ENCODE results near the gene IL7R.

Gene IL7R

GRCh38 chr5:35856765-35857351 lies at the start of gene IL7R:
IL7R (plus strand) TSS chr5:35856891; CDS start chr5:35856978, 87 bp downstream.
- peak; percentile 92 for DNase-seq

- DNase-seq = no peak
These were observed 46.1 kb upstream of the IL7R start for GRCh38 chr5:35810601-35811000.

- DNase-seq = peak; percentile 91
These were observed 45.5 kb upstream of the IL7R start for GRCh38 chr5:35811108-35811741.

- no peak for DNase-seq
These were observed 43.2 kb upstream of the IL7R start for GRCh38 chr5:35813521-35813920.

- DNase-seq = peak; percentile 77
These were observed 41.4 kb upstream of the IL7R start for GRCh38 chr5:35815089-35815936.

- DNase-seq = peak; percentile 65
These were observed 39.7 kb upstream of the IL7R start for GRCh38 chr5:35816881-35817521.

GRCh38 chr5:35819026-35819425 lies 37.7 kb upstream of the IL7R start:
- DNase-seq = no peak

- no peak for DNase-seq
These were observed 37.0 kb upstream of the IL7R start for GRCh38 chr5:35819668-35820067.

GRCh38 chr5:35820735-35821134 lies 36.0 kb upstream of the IL7R start:
- no peak for DNase-seq

GRCh38 chr5:35821513-35821912 lies 35.2 kb upstream of the IL7R start:
- DNase-seq = peak; percentile 86

GRCh38 chr5:35822511-35822910 lies 34.2 kb upstream of the IL7R start:
- peak; percentile 77 for DNase-seq

- DNase-seq = no peak
These were observed 33.2 kb upstream of the IL7R start for GRCh38 chr5:35823347-35824098.

- DNase-seq = peak; percentile 77
These were observed 30.6 kb upstream of the IL7R start for GRCh38 chr5:35826056-35826455.

GRCh38 chr5:35826554-35826953 lies 30.1 kb upstream of the IL7R start:
- DNase-seq = no peak

- DNase-seq = no peak
These were observed 28.6 kb upstream of the IL7R start for GRCh38 chr5:35828082-35828598.

- DNase-seq = no peak
These were observed 26.1 kb upstream of the IL7R start for GRCh38 chr5:35830587-35830986.

- DNase-seq = peak; percentile 84
These were observed 23.9 kb upstream of the IL7R start for GRCh38 chr5:35832762-35833161.

GRCh38 chr5:35833224-35833623 lies 23.5 kb upstream of the IL7R start:
- DNase-seq = peak; percentile 77

- DNase-seq = peak; percentile 86
These were observed 20.6 kb upstream of the IL7R start for GRCh38 chr5:35835796-35836742.

- peak; percentile 75 for DNase-seq
These were observed 18.2 kb upstream of the IL7R start for GRCh38 chr5:35838370-35839042.

GRCh38 chr5:35842856-35843255 lies 13.8 kb upstream of the IL7R start:
- DNase-seq = no peak
